Activated gamma-delta T cell treated with anti-CD3 and anti-CD28 coated beads, Interleukin-2, amount 50 U/mL, for 16 hours (primary cell): ENCODE results near the gene FBN3.
"Not testable (repeated sequence)": the region's sequence is repeated elsewhere in the genome, so short reads cannot be mapped to it uniquely, and the experiment has no call there.

Source experiments
- DNase-seq: peaks from one replicate; pipeline ENCODE4 v3.0.0-alpha.2; 2020; ENCODE audit warnings: low read depth

Gene FBN3

GRCh38 chr19:8149261-8150094, at the start of gene FBN3:
TSS of gene FBN3 (minus strand) at chr19:8149592. CDS start at chr19:8147480, 2,112 bp downstream.
- DNase-seq, result no peak

DNA sequence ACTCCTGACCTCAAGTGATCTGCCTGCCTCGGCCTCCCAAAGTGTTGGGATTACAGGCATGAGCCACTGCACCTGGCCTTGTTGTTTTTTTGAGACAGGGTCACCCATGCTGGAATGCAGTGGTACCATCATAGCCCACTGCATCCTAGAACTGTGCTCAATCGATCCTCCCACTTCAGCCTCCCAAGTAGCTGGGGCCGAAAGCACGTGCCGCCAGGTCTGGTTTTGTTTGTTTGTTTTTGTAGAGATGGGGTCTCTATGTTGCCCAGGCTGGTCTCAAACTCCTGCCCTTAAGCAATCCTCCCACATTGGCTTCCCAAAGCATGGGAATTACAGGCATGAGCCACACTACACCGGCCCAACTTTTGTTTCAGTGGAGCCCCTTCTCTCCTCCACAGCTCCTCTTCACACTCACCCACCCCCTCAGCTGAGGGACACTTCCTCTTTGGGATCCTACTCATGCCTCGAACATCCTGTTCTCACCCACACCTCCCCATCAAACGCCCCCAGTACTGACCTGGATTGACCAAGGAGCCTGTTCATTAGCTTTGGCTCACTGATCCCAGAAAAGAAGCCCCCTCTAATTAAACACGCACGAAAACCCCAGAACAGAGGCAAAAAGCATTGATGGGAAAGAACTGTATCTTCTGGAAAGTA, 47.0 kb upstream of the FBN3 start:
- no peak for DNase-seq

GRCh38 chr19:8194528-8195267, 45.3 kb upstream of the FBN3 start:
- peak; percentile 31 for DNase-seq

GRCh38 chr19:8192221-8192820, 42.9 kb upstream of the FBN3 start:
- DNase-seq, result no peak

- DNase-seq, result no peak
These were observed 36.1 kb upstream of the FBN3 start for GRCh38 chr19:8185343-8186068.

- no peak for DNase-seq
These were observed 34.9 kb upstream of the FBN3 start for GRCh38 chr19:8184274-8184673.

DNA sequence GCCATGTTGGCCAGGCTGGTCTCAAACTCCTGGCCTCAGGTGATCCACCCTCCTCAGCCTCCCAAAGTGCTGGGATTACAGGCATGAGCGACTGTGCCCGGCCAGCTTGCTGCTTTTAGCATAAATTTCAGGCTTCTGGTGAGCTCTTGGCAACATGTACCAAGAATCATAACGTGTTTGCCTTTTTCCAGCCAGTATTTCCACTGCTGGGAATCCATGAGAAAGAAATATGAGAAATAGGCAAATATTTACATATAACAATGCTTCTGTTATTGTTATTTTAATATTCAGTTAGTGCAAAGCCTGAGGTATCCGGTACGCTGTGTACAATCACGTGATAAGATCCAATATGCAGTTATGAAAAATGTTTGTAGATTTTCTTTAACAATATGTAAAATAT, 30.6 kb upstream of the FBN3 start:
- no peak for DNase-seq

GRCh38 chr19:8174706-8175105, 25.3 kb upstream of the FBN3 start:
- no peak for DNase-seq

GRCh38 chr19:8168537-8168936, 19.1 kb upstream of the FBN3 start:
- no peak for DNase-seq

DNA sequence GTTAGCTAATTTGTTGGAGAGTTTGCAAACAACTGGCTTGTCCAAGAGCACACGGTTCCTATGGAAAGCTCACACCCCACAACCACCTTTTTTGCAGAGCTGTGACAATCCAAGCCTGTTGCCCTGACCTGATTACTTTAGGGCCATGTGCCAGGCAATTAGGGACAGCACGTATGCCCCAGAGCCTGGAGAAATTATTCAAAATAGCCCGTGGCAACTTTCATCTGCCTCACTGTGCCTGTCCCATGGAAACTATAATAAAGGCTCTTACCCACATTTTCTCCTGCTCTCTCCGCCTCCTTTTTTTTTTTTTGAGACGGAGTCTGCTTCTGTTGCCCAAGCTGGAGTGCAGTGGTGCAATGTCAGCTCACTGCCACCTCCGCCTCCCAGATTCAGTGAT, 18.6 kb upstream of the FBN3 start:
- no peak for DNase-seq

DNA sequence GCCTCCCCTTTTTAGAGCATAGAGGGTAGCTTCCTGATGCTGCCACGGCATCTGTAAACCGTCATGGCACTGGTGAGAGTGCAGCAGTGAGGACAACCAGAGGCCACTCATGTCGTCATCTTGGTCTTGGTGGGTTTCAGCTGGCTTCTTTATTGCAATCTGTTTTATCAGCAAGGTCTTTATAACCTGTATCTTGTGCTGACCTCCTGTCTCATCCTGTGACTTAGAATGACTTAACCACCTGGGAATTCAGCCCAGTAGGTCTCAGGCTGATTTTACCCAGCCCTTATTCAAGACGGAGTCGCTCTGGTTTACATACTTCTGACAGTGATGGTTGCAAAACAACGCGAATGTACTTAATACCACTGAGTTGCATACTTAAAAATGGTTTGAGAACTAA, 14.4 kb upstream of the FBN3 start:
- no peak for DNase-seq

- DNase-seq, result no peak
These were observed 11.8 kb upstream of the FBN3 start for GRCh38 chr19:8161135-8161646.

DNA sequence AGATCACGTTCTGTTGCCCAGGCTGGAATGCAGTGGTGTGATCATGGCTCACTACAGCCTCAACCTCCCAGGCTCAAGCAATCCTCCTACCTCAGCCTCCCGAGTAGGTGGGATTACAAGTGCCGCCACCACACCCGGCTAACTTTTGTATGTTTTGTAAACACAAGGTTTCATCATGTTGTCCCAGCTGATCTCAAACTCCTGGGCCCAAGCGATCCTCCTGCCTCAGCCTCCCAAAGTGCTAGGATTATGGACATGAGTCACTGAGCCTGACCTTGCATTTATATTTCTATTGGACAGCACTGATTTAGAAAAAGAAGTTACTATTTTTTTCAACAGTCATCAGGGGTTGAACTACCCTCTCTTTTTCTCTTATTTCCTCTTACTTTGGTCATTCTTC, 9.9 kb upstream of the FBN3 start:
- DNase-seq, result not testable (repeated sequence)

- DNase-seq, result peak; percentile 28
These were observed 9.2 kb upstream of the FBN3 start for GRCh38 chr19:8158411-8159074.

- no peak for DNase-seq
These were observed 5.9 kb upstream of the FBN3 start for GRCh38 chr19:8155318-8155717.

- not testable (repeated sequence) for DNase-seq
These were observed 4.6 kb upstream of the FBN3 start for GRCh38 chr19:8154014-8154413.

DNA sequence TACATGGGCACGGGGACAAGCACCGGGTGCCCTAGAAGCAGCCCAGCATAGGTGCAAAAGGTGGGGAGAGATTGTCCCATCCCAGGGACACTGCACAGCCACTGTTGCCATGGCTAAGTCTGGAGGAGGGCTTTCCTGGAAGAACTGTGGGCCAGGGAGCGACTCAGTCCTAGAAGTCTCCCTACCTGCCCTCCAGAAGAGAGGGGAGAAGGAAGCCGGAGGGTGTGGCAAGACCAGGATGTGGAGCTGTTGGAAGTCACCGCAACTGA, 2.3 kb upstream of the FBN3 start:
- DNase-seq, result no peak

- no peak for DNase-seq
These were observed 1.8 kb upstream of the FBN3 start for GRCh38 chr19:8150998-8151766.

DNA sequence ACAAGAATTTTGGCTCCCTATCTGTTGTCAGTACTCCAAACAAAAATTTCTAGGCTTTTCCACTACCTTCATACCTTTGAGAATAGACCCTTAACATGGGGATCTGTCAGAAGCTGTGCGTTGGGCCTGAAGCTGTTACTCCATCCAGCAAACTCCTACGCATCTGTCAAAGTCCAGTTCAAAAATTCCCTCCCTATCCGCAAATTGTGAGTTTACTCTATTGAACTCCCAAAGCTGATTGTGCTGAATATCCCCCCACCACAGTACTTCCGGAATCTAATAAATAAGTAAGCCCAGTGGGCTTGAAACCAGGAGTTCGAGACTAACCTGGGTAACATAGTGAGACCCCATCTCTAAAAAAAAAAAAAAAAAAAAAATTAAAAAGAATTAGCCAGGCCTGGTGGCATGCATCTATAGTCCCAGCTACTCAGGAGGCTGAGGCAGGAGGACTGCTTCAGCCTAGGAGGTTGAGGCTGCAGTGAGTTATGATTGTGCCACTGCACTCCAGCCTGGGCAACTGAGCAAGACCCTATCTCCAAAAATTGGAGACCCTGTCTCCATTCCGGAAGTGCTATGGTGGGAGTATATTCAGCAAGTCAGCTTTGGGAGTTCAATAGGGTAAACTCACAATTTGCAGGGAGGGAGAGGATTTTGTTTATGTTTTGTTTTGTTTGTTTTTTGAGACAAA, 930 bp upstream of the FBN3 start:
- no peak for DNase-seq
